ENCODE data around the gene AGAP9.
"Not testable (repeated sequence)": the region's sequence is repeated elsewhere in the genome, so short reads cannot be mapped to it uniquely, and the experiment has no call there.

Gene AGAP9

GRCh38 chr10:47458466-47459154 is 64.8 kb downstream of the AGAP9 start:
- H3K4me1 Mint-ChIP-seq (ENCODE audit: low read depth in 2 of 2) = no peaks in the 10 kb centered on the region
- H3K9me3 Mint-ChIP-seq = no peaks in the 10 kb centered on the region
- ATAC-seq (replicated peaks) (no peak), DNase-seq (no peak)
- no peaks in the 10 kb centered on the region for H3K36me3 Mint-ChIP-seq (ENCODE audit: insufficient read depth)
- no peak overlapping the region for H3K27ac Mint-ChIP-seq
- H3K27me3 Mint-ChIP-seq = peaks cover 24 to 45% of the 10 kb centered on the region in 2 donors
- H3K4me3 Mint-ChIP-seq = no peak overlapping the region

GRCh38 chr10:47457826-47458225 is 65.6 kb downstream of the AGAP9 start:
- no peaks in the 10 kb centered on the region for H3K36me3 Mint-ChIP-seq (ENCODE audit: insufficient read depth)
- peaks cover 28 to 51% of the 10 kb centered on the region in 2 donors for H3K27me3 Mint-ChIP-seq
- H3K4me3 Mint-ChIP-seq = no peak overlapping the region
- H3K4me1 Mint-ChIP-seq (ENCODE audit: low read depth in 2 of 2) = no peaks in the 10 kb centered on the region
- ATAC-seq (replicated peaks) (no peak), DNase-seq (no peak)
- H3K9me3 Mint-ChIP-seq = no peaks in the 10 kb centered on the region
- no peak overlapping the region for H3K27ac Mint-ChIP-seq

- DNase-seq (no peak), ATAC-seq (replicated peaks) (no peak)
- no peaks in the 10 kb centered on the region for H3K36me3 Mint-ChIP-seq (ENCODE audit: insufficient read depth)
- no peak overlapping the region for H3K4me3 Mint-ChIP-seq
- H3K4me1 Mint-ChIP-seq (ENCODE audit: low read depth in 2 of 2) = no peaks in the 10 kb centered on the region
- H3K27me3 Mint-ChIP-seq = peaks cover 28 to 51% of the 10 kb centered on the region in 2 donors
- H3K27ac Mint-ChIP-seq = no peak overlapping the region
- H3K9me3 Mint-ChIP-seq = no peaks in the 10 kb centered on the region
Observed at GRCh38 chr10:47457528-47457820, 66.0 kb downstream of the AGAP9 start.

- DNase-seq (no peak), ATAC-seq (replicated peaks) (no peak)
- Mint-ChIP-seq H3K27ac (no peak overlapping the region), H3K36me3 (ENCODE audit: insufficient read depth) (no peaks in the 10 kb centered on the region), H3K4me1 (ENCODE audit: low read depth in 2 of 2) (no peaks in the 10 kb centered on the region), H3K9me3 (no peaks in the 10 kb centered on the region), H3K4me3 (no peak overlapping the region), H3K27me3 (peaks cover 28 to 51% of the 10 kb centered on the region in 2 donors)
Observed at GRCh38 chr10:47456794-47457527, 66.5 kb downstream of the AGAP9 start.

GRCh38 chr10:47456079-47456785 is 67.2 kb downstream of the AGAP9 start:
- Mint-ChIP-seq H3K27ac (no peak overlapping the region), H3K27me3 (peaks cover 28 to 49% of the 10 kb centered on the region in 2 donors), H3K36me3 (ENCODE audit: insufficient read depth) (no peaks in the 10 kb centered on the region), H3K9me3 (no peaks in the 10 kb centered on the region), H3K4me1 (ENCODE audit: low read depth in 2 of 2) (no peaks in the 10 kb centered on the region), H3K4me3 (no peak overlapping the region)
- ATAC-seq (replicated peaks) (no peak), DNase-seq (no peak)

GRCh38 chr10:47455350-47456078 is 67.9 kb downstream of the AGAP9 start:
- not testable (repeated sequence) for H3K27ac Mint-ChIP-seq; H3K9me3 Mint-ChIP-seq; DNase-seq; H3K4me1 Mint-ChIP-seq (ENCODE audit: low read depth in 2 of 2); H3K36me3 Mint-ChIP-seq (ENCODE audit: insufficient read depth); H3K4me3 Mint-ChIP-seq; ATAC-seq (replicated peaks)
- peaks cover 28 to 45% of the 10 kb centered on the region in 2 donors for H3K27me3 Mint-ChIP-seq

- H3K36me3 Mint-ChIP-seq (ENCODE audit: insufficient read depth) = no peaks in the 10 kb centered on the region
- no peaks in the 10 kb centered on the region for H3K4me1 Mint-ChIP-seq (ENCODE audit: low read depth in 2 of 2)
- DNase-seq = no peak
- H3K4me3 Mint-ChIP-seq = no peak overlapping the region
- ATAC-seq (replicated peaks) = no peak
- peaks cover 28 to 45% of the 10 kb centered on the region in 2 donors for H3K27me3 Mint-ChIP-seq
- H3K27ac Mint-ChIP-seq = no peak overlapping the region
- H3K9me3 Mint-ChIP-seq = no peaks in the 10 kb centered on the region
Observed at GRCh38 chr10:47454780-47455058, 68.7 kb downstream of the AGAP9 start.

- no peak overlapping the region for H3K27ac Mint-ChIP-seq
- H3K4me3 Mint-ChIP-seq = no peak overlapping the region
- H3K36me3 Mint-ChIP-seq (ENCODE audit: insufficient read depth) = no peaks in the 10 kb centered on the region
- DNase-seq (no peak), ATAC-seq (replicated peaks) (no peak)
- no peaks in the 10 kb centered on the region for H3K4me1 Mint-ChIP-seq (ENCODE audit: low read depth in 2 of 2)
- H3K9me3 Mint-ChIP-seq = no peaks in the 10 kb centered on the region
- H3K27me3 Mint-ChIP-seq = peaks cover 28 to 45% of the 10 kb centered on the region in 2 donors
Observed at GRCh38 chr10:47454008-47454779, 69.2 kb downstream of the AGAP9 start.

- DNase-seq (no peak), ATAC-seq (replicated peaks) (no peak)
- H3K27ac Mint-ChIP-seq = no peak overlapping the region
- peaks cover 27 to 51% of the 10 kb centered on the region in 2 donors for H3K27me3 Mint-ChIP-seq
- H3K4me3 Mint-ChIP-seq = no peak overlapping the region
- H3K4me1 Mint-ChIP-seq (ENCODE audit: low read depth in 2 of 2) = no peaks in the 10 kb centered on the region
- H3K36me3 Mint-ChIP-seq (ENCODE audit: insufficient read depth) = no peaks in the 10 kb centered on the region
- H3K9me3 Mint-ChIP-seq = peaks cover 0 to 4% of the 10 kb centered on the region in 2 donors
Observed at GRCh38 chr10:47453141-47454007, 70.1 kb downstream of the AGAP9 start.

GRCh38 chr10:47452495-47453140 is 70.8 kb downstream of the AGAP9 start:
- H3K4me3 Mint-ChIP-seq = no peak overlapping the region
- H3K27me3 Mint-ChIP-seq = peaks cover 35 to 43% of the 10 kb centered on the region in 2 donors
- H3K36me3 Mint-ChIP-seq (ENCODE audit: insufficient read depth) = no peaks in the 10 kb centered on the region
- ATAC-seq (replicated peaks) = no peak
- no peak for DNase-seq
- H3K9me3 Mint-ChIP-seq = peaks cover 4 to 11% of the 10 kb centered on the region in 2 donors
- no peak overlapping the region for H3K27ac Mint-ChIP-seq
- H3K4me1 Mint-ChIP-seq (ENCODE audit: low read depth in 2 of 2) = no peaks in the 10 kb centered on the region

- H3K4me3 Mint-ChIP-seq = no peak overlapping the region
- H3K27me3 Mint-ChIP-seq = peaks cover 35 to 39% of the 10 kb centered on the region in 2 donors
- DNase-seq (no peak), ATAC-seq (replicated peaks) (no peak)
- H3K27ac Mint-ChIP-seq = no peak overlapping the region
- H3K9me3 Mint-ChIP-seq = peaks cover 5 to 12% of the 10 kb centered on the region in 2 donors
- H3K4me1 Mint-ChIP-seq (ENCODE audit: low read depth in 2 of 2) = no peaks in the 10 kb centered on the region
- no peaks in the 10 kb centered on the region for H3K36me3 Mint-ChIP-seq (ENCODE audit: insufficient read depth)
Observed at GRCh38 chr10:47451998-47452494, 71.4 kb downstream of the AGAP9 start.
